Effector memory CD4-positive, alpha-beta T cell (primary cell): ENCODE measurements around the gene PRDM15.

Source experiments
- DNase-seq, 3 donors: peaks; one replicate each; pipeline ENCODE4 v3.0.0-alpha.2; 2020
- H3K27ac ChIP-seq: 2 replicates; pipeline ENCODE4 v1.7.0; 2013; ENCODE audit warnings: mild to moderate bottlenecking, low read length, moderate library complexity; ENCODE audit not compliant: insufficient read depth, poor library complexity, severe bottlenecking
- H3K27me3 ChIP-seq: replicated peaks from 2 replicates; pipeline ENCODE4 v1.7.0; 2013; ENCODE audit warnings: mild to moderate bottlenecking, low read length; ENCODE audit not compliant: insufficient read depth, control insufficient read depth, poor library complexity, severe bottlenecking
- H3K36me3 ChIP-seq: 2 replicates; pipeline ENCODE4 v1.7.0; 2013; ENCODE audit warnings: mild to moderate bottlenecking, low read length, moderate library complexity; ENCODE audit not compliant: control insufficient read depth, insufficient read depth
- H3K4me1 ChIP-seq: 2 replicates; pipeline ENCODE4 v1.7.0; 2013; ENCODE audit warnings: low read length, mild to moderate bottlenecking; ENCODE audit not compliant: control insufficient read depth, insufficient read depth, poor library complexity, severe bottlenecking
- H3K4me3 ChIP-seq: 2 replicates; pipeline ENCODE4 v1.7.0; 2013; ENCODE audit warnings: low read length, low read depth, mild to moderate bottlenecking; ENCODE audit not compliant: insufficient read depth, poor library complexity, severe bottlenecking
- H3K9me3 ChIP-seq: 2 replicates; pipeline ENCODE4 v1.7.0; 2013; ENCODE audit warnings: mild to moderate bottlenecking, low read length, moderate library complexity; ENCODE audit not compliant: control insufficient read depth

Gene PRDM15

GRCh38 chr21:41820384-41821080, 58.6 kb downstream of the PRDM15 start:
- H3K9me3 ChIP-seq, result no peaks in the 10 kb centered on the region
- H3K4me1 ChIP-seq, result no peaks in the 10 kb centered on the region
- peaks cover 19% of the 10 kb centered on the region for H3K36me3 ChIP-seq
- no peak overlapping the region for H3K27ac ChIP-seq
- no peak for DNase-seq
- H3K4me3 ChIP-seq, result no peak overlapping the region
- H3K27me3 ChIP-seq, result no peaks in the 10 kb centered on the region

DNA sequence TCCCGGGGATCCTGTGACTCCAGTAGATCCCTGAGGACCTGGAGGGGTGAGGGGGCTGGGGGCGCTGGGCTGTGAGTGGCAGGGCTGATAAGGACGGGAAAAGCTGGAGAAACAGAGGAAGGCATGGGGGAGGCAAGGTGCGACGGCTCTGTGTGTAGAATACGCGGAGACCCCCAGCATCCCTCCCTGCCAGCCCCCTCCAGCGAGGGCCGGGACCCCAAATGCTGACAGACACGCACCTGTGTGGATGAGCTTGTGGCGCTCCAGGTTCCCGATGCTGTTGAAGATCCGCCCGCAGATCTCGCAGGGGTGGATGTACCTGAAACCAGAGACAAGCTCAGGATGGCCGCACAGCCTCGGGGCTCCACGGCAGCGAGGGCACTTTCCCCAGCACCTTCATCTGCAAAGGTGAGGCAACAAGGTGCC, 59.3 kb downstream of the PRDM15 start:
- no peaks in the 10 kb centered on the region for H3K27me3 ChIP-seq
- no peak overlapping the region for H3K4me3 ChIP-seq
- H3K36me3 ChIP-seq, result peaks cover 21% of the 10 kb centered on the region
- H3K4me1 ChIP-seq, result no peaks in the 10 kb centered on the region
- no peak overlapping the region for H3K27ac ChIP-seq
- H3K9me3 ChIP-seq, result no peaks in the 10 kb centered on the region
- DNase-seq, result no peak

GRCh38 chr21:41819236-41819855, 59.8 kb downstream of the PRDM15 start:
- no peak for DNase-seq
- Histone ChIP-seq H3K9me3 (no peaks in the 10 kb centered on the region), H3K36me3 (peaks cover 21% of the 10 kb centered on the region), H3K27ac (no peak overlapping the region), H3K4me3 (no peak overlapping the region), H3K27me3 (no peaks in the 10 kb centered on the region), H3K4me1 (no peaks in the 10 kb centered on the region)

DNA sequence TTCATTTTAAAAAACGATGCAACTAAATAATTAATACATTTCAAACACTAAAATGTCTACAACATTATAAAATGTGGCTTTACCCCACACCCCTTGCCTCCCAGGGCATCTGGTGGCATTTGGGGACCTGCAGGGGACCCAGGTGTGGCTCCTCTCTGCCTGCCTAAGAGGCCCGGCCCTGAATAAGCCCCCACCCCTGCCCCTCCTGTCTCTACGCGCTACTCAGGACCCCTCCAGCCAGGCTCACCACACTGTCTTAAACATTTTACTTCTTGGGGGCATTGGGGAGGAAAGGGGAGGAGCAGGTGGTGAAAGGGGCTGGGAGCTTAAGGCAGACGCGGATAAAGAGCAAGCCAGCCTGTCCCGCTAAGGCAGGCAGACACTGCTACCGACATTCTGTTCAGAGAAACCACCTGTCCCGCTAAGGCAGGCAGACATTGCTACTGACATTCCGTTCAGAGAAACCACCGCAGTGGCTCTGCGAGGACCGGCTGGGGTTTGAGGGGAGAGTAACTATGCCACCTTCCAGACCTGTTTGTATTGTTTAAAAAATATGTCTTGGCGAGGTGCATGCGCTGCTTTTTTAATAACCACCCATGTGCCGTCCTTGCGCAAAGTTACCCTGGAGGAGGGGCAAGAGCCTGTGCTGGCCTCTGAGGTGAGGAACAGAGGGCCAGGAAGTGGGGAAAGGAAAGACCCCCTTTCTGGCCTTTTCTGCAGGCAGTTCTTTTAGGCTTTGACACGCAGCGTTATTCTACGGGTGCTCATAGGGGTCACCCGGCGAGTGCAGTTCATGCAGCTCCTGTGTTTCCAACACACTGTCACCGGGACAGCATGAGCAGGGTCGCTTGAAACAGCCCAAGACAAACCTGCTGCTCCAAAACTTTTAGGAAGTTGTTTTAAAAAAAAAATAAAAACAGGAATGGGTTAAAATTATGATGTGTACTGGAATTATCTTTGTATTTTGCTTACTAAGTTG, 61.0 kb downstream of the PRDM15 start:
- H3K4me3 ChIP-seq, result no peak overlapping the region
- H3K4me1 ChIP-seq, result no peaks in the 10 kb centered on the region
- no peak overlapping the region for H3K27ac ChIP-seq
- no peak for DNase-seq
- no peaks in the 10 kb centered on the region for H3K9me3 ChIP-seq
- peaks cover 17% of the 10 kb centered on the region for H3K36me3 ChIP-seq
- no peaks in the 10 kb centered on the region for H3K27me3 ChIP-seq

DNA sequence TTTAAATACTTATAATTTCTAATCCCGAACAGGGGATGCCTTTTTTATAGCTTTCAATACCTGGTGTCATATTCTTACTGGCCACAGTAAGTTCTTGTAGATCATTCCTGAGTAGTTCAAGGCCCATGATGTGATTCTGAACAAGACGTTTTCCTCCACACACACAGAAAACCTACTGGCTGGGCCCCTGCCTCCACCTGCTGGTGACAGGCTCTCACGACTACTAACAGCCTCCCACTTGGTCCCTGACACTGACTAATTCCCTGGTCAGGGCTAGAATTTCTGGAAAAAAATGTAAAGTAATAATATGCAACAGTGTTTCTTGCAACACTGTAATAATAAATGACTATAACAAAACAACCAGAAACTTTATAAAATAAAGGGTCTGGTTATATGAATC, 61.9 kb downstream of the PRDM15 start:
- Histone ChIP-seq H3K4me1 (no peaks in the 10 kb centered on the region), H3K36me3 (peaks cover 13% of the 10 kb centered on the region), H3K9me3 (no peaks in the 10 kb centered on the region), H3K27ac (no peak overlapping the region), H3K4me3 (no peak overlapping the region), H3K27me3 (no peaks in the 10 kb centered on the region)
- no peak for DNase-seq

- H3K9me3 ChIP-seq, result no peaks in the 10 kb centered on the region
- H3K27ac ChIP-seq, result no peak overlapping the region
- H3K4me3 ChIP-seq, result no peak overlapping the region
- DNase-seq, result peak in 2 of 3 donors; percentile 5 to 29
- H3K4me1 ChIP-seq, result no peaks in the 10 kb centered on the region
- H3K36me3 ChIP-seq, result peaks cover 13% of the 10 kb centered on the region
- H3K27me3 ChIP-seq, result no peaks in the 10 kb centered on the region
Measured at GRCh38 chr21:41816583-41817165, 62.5 kb downstream of the PRDM15 start.

GRCh38 chr21:41815652-41816582, 63.2 kb downstream of the PRDM15 start:
- H3K4me1 ChIP-seq, result no peaks in the 10 kb centered on the region
- H3K36me3 ChIP-seq, result peaks cover 9% of the 10 kb centered on the region
- no peak overlapping the region for H3K27ac ChIP-seq
- DNase-seq, result no peak
- H3K4me3 ChIP-seq, result no peak overlapping the region
- H3K27me3 ChIP-seq, result no peaks in the 10 kb centered on the region
- H3K9me3 ChIP-seq, result no peaks in the 10 kb centered on the region

DNA sequence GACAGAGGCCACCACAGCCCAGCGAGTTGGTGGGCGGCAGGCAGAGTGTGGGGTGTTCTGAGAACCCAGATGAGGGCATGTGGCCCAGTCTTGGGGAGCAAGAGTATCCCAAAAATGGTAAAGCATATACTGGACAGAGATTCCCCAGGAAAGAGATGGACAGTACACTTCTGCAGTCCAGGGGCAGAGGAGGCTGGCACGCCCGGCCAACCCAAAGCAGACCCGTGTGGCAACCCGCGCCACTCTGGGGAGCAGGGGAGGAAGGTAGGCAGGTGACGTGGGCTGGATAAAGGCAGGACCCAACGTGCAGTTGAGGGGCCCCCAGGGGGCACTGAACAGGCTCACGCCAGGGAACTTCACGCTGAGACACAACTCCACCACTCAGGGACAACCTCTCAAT, 65.9 kb downstream of the PRDM15 start:
- no peaks in the 10 kb centered on the region for H3K4me1 ChIP-seq
- no peaks in the 10 kb centered on the region for H3K27me3 ChIP-seq
- no peak overlapping the region for H3K4me3 ChIP-seq
- H3K9me3 ChIP-seq, result no peaks in the 10 kb centered on the region
- no peak for DNase-seq
- no peak overlapping the region for H3K27ac ChIP-seq
- H3K36me3 ChIP-seq, result peaks cover 24% of the 10 kb centered on the region

GRCh38 chr21:41812679-41813078, 66.5 kb downstream of the PRDM15 start:
- Histone ChIP-seq H3K27ac (no peak overlapping the region), H3K36me3 (peaks cover 28% of the 10 kb centered on the region), H3K4me1 (no peaks in the 10 kb centered on the region), H3K4me3 (no peak overlapping the region), H3K9me3 (no peaks in the 10 kb centered on the region), H3K27me3 (no peaks in the 10 kb centered on the region)
- DNase-seq, result no peak
